Neural cell (in vitro differentiated cells): Measurements from ENCODE around the gene PIK3R6. TPM values are rescaled to one million over a fixed set of nuclear protein-coding genes. Genes with fewer than 3 reads are reported as not detected.

ENCODE experiments used
- H2AFZ ChIP-seq: fragments of 200-600, 300-800 bp; sonication (generic), shearing (Covaris generic); 2 replicates; pipeline ENCODE4 v1.6.0; 2014; ENCODE audit warnings: low read depth, mild to moderate bottlenecking, antibody characterized with exemption, low read length, moderate library complexity
- H3F3A ChIP-seq: fragments of 200-600 bp; shearing (Covaris generic); 2 replicates; pipeline ENCODE4 v1.6.1; 2016; ENCODE audit warnings: mild to moderate bottlenecking, moderate library complexity, mixed read lengths, antibody characterized with exemption, low read length; ENCODE audit not compliant: insufficient read depth, poor library complexity, severe bottlenecking
- H3K27ac ChIP-seq: fragments of 200-600, 300-800 bp; sonication (generic), shearing (Covaris generic); 2 replicates; pipeline ENCODE4 v1.5.1; 2014; ENCODE audit warnings: mild to moderate bottlenecking, low read length, moderate library complexity
- H3K27me3 ChIP-seq: fragments of 300-800, 200-600 bp; sonication (generic), shearing (Covaris generic); 2 replicates; pipeline ENCODE4 v1.6.0; 2014; ENCODE audit warnings: mild to moderate bottlenecking, low read depth, low read length, moderate library complexity; ENCODE audit not compliant: insufficient read depth
- H3K36me3 ChIP-seq: fragments of 300-800, 200-600 bp; sonication (generic), shearing (Covaris generic); 2 replicates; pipeline ENCODE4 v1.5.1; 2014; ENCODE audit warnings: mild to moderate bottlenecking, antibody characterized with exemption, low read length, moderate library complexity; ENCODE audit not compliant: insufficient read depth
- H3K4me2 ChIP-seq: fragments of 300-800, 200-600 bp; sonication (generic), shearing (Covaris generic); 2 replicates; pipeline ENCODE4 v1.6.0; 2014; ENCODE audit warnings: mild to moderate bottlenecking, low read length
- H3K4me3 ChIP-seq: fragments of 300-800, 200-600 bp; sonication (generic), shearing (Covaris generic); 2 replicates; pipeline ENCODE4 v1.5.1; 2014; ENCODE audit warnings: mild to moderate bottlenecking, low read length, moderate library complexity
- H3K79me2 ChIP-seq: fragments of 200-600 bp; shearing (Covaris generic); replicated peaks from 2 replicates; pipeline ENCODE4 v1.6.0; 2014; ENCODE audit warnings: mild to moderate bottlenecking, low read length, moderate library complexity; ENCODE audit not compliant: insufficient read depth
- H3K9ac ChIP-seq: fragments of 300-800, 200-600 bp; sonication (generic), shearing (Covaris generic); 2 replicates; pipeline ENCODE4 v1.6.1; 2016; ENCODE audit warnings: mild to moderate bottlenecking, low read length, mixed read lengths
- H3K9me2 ChIP-seq: fragments of 200-600 bp; shearing (Covaris generic); 2 replicates; pipeline ENCODE4 v1.6.1; 2016; ENCODE audit warnings: mild to moderate bottlenecking, low read length, mixed read lengths; ENCODE audit not compliant: insufficient read depth
- H3K9me3 ChIP-seq: fragments of 200-600, 300-800 bp; sonication (generic), shearing (Covaris generic); 2 replicates; pipeline ENCODE4 v1.6.1; 2016; ENCODE audit warnings: mild to moderate bottlenecking, mixed run types, low read length, moderate library complexity, mixed read lengths
- H4K20me1 ChIP-seq: fragments of 200-600 bp; shearing (Covaris generic); 2 replicates; pipeline ENCODE4 v1.6.1; 2016; ENCODE audit warnings: mild to moderate bottlenecking, mixed run types; ENCODE audit not compliant: insufficient read depth
- CTCF ChIP-seq: fragments of 450-650 bp; IDR thresholded peaks from 2 replicates; pipeline ENCODE4 v1.5.1; 2014; ENCODE audit warnings: antibody characterized with exemption, mild to moderate bottlenecking, moderate library complexity; ENCODE audit not compliant: poor library complexity, severe bottlenecking
- EP300 ChIP-seq: fragments of 450-650 bp; conservative IDR thresholded peaks from 2 replicates; pipeline ENCODE4 v1.6.1; 2014; ENCODE audit warnings: antibody characterized with exemption, mild to moderate bottlenecking, moderate library complexity; ENCODE audit not compliant: poor library complexity, severe bottlenecking
- EZH2 ChIP-seq: fragments of 200-600, 300-800 bp; shearing (Covaris generic), sonication (generic); IDR thresholded peaks from 2 replicates; pipeline ENCODE4 v1.6.1; 2014; ENCODE audit warnings: antibody characterized with exemption, low read length, borderline replicate concordance, mild to moderate bottlenecking; ENCODE audit not compliant: insufficient read depth, poor library complexity, severe bottlenecking
- MXI1 ChIP-seq: fragments of 450-650 bp; conservative IDR thresholded peaks from 2 replicates; pipeline ENCODE4 v1.6.1; 2014; ENCODE audit warnings: antibody characterized with exemption, mild to moderate bottlenecking; ENCODE audit not compliant: poor library complexity, severe bottlenecking
- POLR2AphosphoS5 ChIP-seq: IDR thresholded peaks from 2 replicates; pipeline ENCODE4 v1.6.1; 2012
- RAD21 ChIP-seq: fragments of 450-650 bp; conservative IDR thresholded peaks from 2 replicates; pipeline ENCODE4 v1.6.1; 2014; ENCODE audit warnings: antibody characterized with exemption, mild to moderate bottlenecking, moderate library complexity
- REST ChIP-seq: IDR thresholded peaks from 2 replicates; pipeline ENCODE4 v1.6.1; 2012; ENCODE audit warnings: borderline replicate concordance
- SMC3 ChIP-seq: fragments of 450-650 bp; conservative IDR thresholded peaks from 2 replicates; pipeline ENCODE4 v1.6.1; 2014; ENCODE audit warnings: antibody characterized with exemption, mild to moderate bottlenecking, moderate library complexity; ENCODE audit not compliant: poor library complexity
- TAF1 ChIP-seq: IDR thresholded peaks from 2 replicates; pipeline ENCODE4 v1.6.1; 2012; ENCODE audit warnings: low read depth
- polyA plus RNA-seq: library from polyadenylated mRNA; depleted of rRNA; stranded (reverse); fragments of >200 nt; gene quantifications from 2 replicates; pipeline ENCODE4 v1.2.3, GENCODE V29; 2014

The PIK3R6 gene
- polyA plus RNA-seq, 1 donor from 2014 or later = not detected

GRCh38 chr17:8830141-8830540 is 37.3 kb downstream of the PIK3R6 start:
- Histone ChIP-seq H3K27ac (no peak overlapping the region), H3K36me3 (no peaks in the 10 kb centered on the region), H3F3A (no peaks in the 10 kb centered on the region), H3K4me2 (no peak overlapping the region), H2AFZ (no peak overlapping the region), H3K9me3 (no peaks in the 10 kb centered on the region), H3K79me2 (no peaks in the 10 kb centered on the region), H3K4me3 (no peak overlapping the region), H3K9me2 (no peaks in the 10 kb centered on the region), H3K27me3 (no peaks in the 10 kb centered on the region), H4K20me1 (no peaks in the 10 kb centered on the region), H3K9ac (no peak overlapping the region)
- no peak for TF ChIP-seq CTCF
- TF ChIP-seq SMC3 = no peak
- TF ChIP-seq REST = no peak
- no peak for TF ChIP-seq TAF1

- H3K27me3 ChIP-seq = no peaks in the 10 kb centered on the region
- H3K36me3 ChIP-seq = no peaks in the 10 kb centered on the region
- no peaks in the 10 kb centered on the region for H3K9me3 ChIP-seq
- no peak overlapping the region for H3K4me3 ChIP-seq
- no peak overlapping the region for H3K4me2 ChIP-seq
- H2AFZ ChIP-seq = no peak overlapping the region
- H3K27ac ChIP-seq = no peak overlapping the region
- no peaks in the 10 kb centered on the region for H4K20me1 ChIP-seq
- H3F3A ChIP-seq = no peaks in the 10 kb centered on the region
- no peaks in the 10 kb centered on the region for H3K9me2 ChIP-seq
- H3K9ac ChIP-seq = no peak overlapping the region
- TF ChIP-seq EZH2 = no peak
- no peak for TF ChIP-seq REST
- TF ChIP-seq POLR2AphosphoS5 = no peak
- no peak for TF ChIP-seq TAF1
- TF ChIP-seq EP300 = no peak
- no peak for TF ChIP-seq MXI1
- TF ChIP-seq CTCF = no peak
- no peak for TF ChIP-seq RAD21
- TF ChIP-seq SMC3 = no peak
- no peaks in the 10 kb centered on the region for H3K79me2 ChIP-seq
These were observed 38.2 kb downstream of the PIK3R6 start for GRCh38 chr17:8829036-8829941.
